AG04450 (cell line): ENCODE measurements around the gene PGAM2. TPM values are rescaled to one million over a fixed set of nuclear protein-coding genes. Genes with fewer than 3 reads are reported as not detected.

Experiments
- CTCF ChIA-PET: fragments of 300-600, 350-600 bp; formaldehyde crosslinking; extraction: SDS; loops from one replicate; lab custom pipeline; 2022; ENCODE audit warnings: antibody characterized with exemption, inconsistent platforms; lab: Charles Lee
- POLR2A ChIA-PET: fragments of 350-600 bp; formaldehyde crosslinking; extraction: SDS; loops from one replicate; lab custom pipeline; 2021; ENCODE audit warnings: antibody characterized with exemption, inconsistent platforms; lab: Yijun Ruan, JAX
- DNase-seq: peaks from one replicate; pipeline ENCODE4 v3.0.0-alpha.2; 2011; ENCODE audit warnings: low read depth, low spot score
- H3K27ac ChIP-seq: one replicate; pipeline ENCODE4 v1.5.1; 2012; ENCODE audit warnings: low read depth, low read length, control low read depth
- H3K27me3 ChIP-seq: one replicate; pipeline ENCODE4 v1.6.0; 2012; ENCODE audit warnings: low read length; ENCODE audit not compliant: control insufficient read depth, insufficient read depth
- H3K4me3 ChIP-seq: 2 replicates; pipeline ENCODE4 v1.5.1; 2011; ENCODE audit warnings: mild to moderate bottlenecking, low read depth, low read length, control low read depth
- H3K9me3 ChIP-seq: 2 replicates; pipeline ENCODE4 v1.5.1; 2012; ENCODE audit warnings: low read length; ENCODE audit not compliant: control insufficient read depth, insufficient read depth
- polyA plus RNA-seq: library from polyadenylated mRNA; depleted of rRNA; stranded (reverse); fragments of >200 nt; gene quantifications from 2 replicates; pipeline ENCODE4 v1.2.3, GENCODE V29; 2011
- TF ChIP-seq, protein P1 (sequence below): IDR thresholded peaks from 2 replicates; pipeline ENCODE4 v1.5.1; 2011; ENCODE audit warnings: low read depth, low read length, control low read depth, inconsistent platforms

Gene PGAM2
- polyA plus RNA-seq, 1 experiment, result not detected

DNA sequence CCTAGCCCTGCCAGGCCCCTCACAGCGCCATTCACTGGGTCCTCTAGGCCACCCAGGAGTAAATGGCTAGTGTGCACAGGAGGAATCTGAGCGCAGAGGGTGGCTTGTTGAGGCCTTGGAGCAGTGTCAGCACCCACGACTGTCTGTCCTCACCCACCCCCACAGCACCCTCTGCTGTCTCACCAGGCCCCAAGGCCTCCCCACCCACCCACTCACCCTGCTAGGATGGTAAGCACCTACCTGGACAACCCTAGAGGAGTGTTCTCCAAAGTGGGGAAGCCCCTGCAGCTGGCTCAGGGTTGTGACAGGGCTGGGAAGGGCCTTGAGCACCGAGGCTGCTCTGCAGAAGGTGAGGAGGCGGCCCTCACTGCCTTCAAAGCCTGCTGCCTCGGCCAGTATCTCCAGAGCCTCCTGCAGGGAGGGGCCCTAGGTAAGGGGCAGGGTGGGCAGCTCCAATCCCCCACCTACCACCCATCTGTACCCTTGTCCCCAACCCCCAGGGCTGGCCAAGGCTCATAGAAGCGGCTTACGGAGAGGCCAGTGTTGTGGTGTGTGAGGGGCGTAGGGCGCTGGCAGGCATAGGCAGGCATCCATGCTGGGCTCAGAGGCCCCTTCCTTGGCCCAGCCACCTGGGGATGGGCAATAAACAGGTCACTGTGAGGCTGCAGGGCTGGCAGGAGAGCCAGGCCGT is 14.1 kb upstream of the PGAM2 start:
- TF ChIP-seq, protein P1, sequence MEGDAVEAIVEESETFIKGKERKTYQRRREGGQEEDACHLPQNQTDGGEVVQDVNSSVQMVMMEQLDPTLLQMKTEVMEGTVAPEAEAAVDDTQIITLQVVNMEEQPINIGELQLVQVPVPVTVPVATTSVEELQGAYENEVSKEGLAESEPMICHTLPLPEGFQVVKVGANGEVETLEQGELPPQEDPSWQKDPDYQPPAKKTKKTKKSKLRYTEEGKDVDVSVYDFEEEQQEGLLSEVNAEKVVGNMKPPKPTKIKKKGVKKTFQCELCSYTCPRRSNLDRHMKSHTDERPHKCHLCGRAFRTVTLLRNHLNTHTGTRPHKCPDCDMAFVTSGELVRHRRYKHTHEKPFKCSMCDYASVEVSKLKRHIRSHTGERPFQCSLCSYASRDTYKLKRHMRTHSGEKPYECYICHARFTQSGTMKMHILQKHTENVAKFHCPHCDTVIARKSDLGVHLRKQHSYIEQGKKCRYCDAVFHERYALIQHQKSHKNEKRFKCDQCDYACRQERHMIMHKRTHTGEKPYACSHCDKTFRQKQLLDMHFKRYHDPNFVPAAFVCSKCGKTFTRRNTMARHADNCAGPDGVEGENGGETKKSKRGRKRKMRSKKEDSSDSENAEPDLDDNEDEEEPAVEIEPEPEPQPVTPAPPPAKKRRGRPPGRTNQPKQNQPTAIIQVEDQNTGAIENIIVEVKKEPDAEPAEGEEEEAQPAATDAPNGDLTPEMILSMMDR, result no peak
- Histone ChIP-seq H3K4me3 (no peak overlapping the region), H3K27me3 (no peaks in the 10 kb centered on the region), H3K9me3 (no peaks in the 10 kb centered on the region; the same call in 1 of the 2 replicates), H3K27ac (no peak overlapping the region)
- ChIA-PET CTCF (no interaction called here), POLR2A (no interaction called here)
- DNase-seq, result no peak

DNA sequence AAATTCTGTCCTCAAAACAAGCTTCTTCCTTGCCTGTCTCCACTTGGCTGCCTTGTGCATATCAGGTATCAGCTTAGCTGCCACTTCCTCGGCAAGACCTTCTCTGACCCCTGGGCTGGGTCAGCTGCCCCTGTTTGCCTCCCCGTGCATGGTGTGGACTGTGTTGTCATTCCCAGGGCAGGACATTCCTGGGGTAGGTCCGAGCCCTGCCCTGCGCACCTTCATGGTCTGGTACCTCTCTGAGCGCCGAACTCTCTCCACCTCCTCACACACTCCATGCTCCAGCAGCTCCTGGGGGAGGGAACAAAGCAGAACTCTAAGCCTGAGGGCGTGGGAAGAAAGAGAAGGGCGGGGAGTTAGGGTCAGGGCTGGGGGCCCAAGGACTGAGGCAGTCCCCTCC is 13.2 kb upstream of the PGAM2 start:
- ChIA-PET POLR2A (no interaction called here), CTCF (no interaction called here)
- Histone ChIP-seq H3K4me3 (no peak overlapping the region), H3K9me3 (no peaks in the 10 kb centered on the region; the same call in 1 of the 2 replicates), H3K27ac (no peak overlapping the region), H3K27me3 (no peaks in the 10 kb centered on the region)
- no peak for DNase-seq
- TF ChIP-seq, protein P1, result no peak

DNA sequence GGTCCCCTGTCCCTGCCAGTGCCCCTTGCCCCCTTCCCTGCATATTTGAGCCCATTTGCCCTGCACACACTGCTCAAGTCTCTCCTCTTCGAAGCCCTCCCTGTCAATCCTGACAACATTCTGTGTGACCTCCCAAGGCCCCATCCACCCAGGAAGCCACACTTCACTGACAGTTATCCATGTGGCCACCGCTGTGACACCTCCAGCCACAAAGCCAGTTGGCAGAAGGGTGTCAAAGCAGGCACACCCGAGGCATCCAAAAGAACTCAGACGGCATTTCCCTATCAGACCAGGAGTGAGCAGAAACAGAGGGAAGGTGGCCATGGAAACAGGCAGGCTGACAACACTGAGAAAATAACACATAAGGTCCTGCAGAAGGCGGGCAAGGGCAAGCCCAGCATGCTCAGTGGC is 12.3 kb upstream of the PGAM2 start:
- POLR2A ChIA-PET, result no interaction called here
- Histone ChIP-seq H3K27me3 (no peaks in the 10 kb centered on the region), H3K27ac (no peak overlapping the region), H3K9me3 (no peaks in the 10 kb centered on the region; the same call in 1 of the 2 replicates), H3K4me3 (no peak overlapping the region)
- CTCF ChIA-PET, result no interaction called here
- TF ChIP-seq, protein P1, result no peak
- no peak for DNase-seq

DNA sequence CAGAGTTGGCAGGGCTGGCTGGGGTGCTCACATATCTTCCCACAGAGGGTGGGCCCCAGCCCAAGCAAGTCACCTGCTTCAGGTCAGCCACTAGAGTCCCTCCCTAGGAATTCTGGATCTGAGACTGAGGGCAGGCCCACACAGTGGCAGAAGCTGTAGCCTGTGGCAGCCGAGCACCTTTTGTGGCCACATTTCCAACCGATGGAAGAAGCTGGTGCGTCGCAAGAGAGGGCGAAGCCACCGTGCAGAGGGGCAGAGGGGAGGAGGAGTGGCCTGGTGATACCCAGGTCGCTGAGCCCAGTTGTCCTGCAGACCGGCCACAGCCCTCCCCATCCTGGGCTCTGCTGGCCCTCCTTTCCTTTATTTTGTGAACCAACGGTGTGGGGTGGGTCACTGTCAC is 11.7 kb upstream of the PGAM2 start:
- TF ChIP-seq, protein P1, result no peak
- Histone ChIP-seq H3K9me3 (no peaks in the 10 kb centered on the region; the same call in 1 of the 2 replicates), H3K27ac (no peak overlapping the region), H3K4me3 (no peak overlapping the region), H3K27me3 (no peaks in the 10 kb centered on the region)
- ChIA-PET CTCF (no interaction called here), POLR2A (no interaction called here)
- DNase-seq, result no peak

DNA sequence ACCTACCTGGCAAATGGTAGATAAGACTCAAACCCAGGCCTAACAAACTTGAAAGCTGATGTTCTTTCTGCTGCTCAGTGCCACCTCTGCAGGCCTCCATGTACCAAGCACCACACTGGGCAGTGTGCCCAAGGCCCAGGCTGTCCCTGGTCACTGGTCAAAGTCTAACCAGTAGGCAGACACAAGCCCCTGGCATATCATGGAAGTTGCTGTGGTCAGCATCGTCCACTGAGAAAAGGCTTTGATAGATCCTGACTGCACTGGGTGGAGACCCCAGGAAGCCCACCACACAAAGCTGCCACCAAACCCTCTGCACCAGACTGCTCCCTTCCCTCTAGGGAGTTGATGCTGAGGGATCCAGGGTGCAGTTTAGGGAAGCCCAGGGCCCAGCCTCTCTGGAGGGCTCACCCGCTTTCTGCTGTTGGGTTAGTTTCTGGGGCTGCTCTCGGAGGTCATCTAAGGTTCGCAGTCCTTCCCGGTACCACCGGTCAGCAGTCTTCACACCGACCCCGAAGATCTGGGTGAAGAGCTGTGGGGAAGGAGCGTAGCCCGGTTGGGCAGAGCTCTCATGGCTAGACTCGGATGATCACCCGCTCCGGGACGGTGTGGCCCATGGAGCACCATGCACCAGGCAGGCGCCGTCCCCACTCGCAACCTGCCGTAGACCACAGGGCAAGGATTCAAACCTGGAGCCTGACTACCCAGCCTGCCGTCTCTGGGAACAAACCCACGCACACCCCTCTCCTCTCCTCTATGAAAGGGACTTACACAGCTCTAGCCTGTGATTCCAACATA is 10.9 kb upstream of the PGAM2 start:
- Histone ChIP-seq H3K4me3 (no peak overlapping the region), H3K27me3 (no peaks in the 10 kb centered on the region), H3K9me3 (no peaks in the 10 kb centered on the region; the same call in 1 of the 2 replicates), H3K27ac (no peak overlapping the region)
- POLR2A ChIA-PET, result interaction anchor here (0.6 kb wide), 1 partner anchor 12 kb away, joined by 5 read pairs; no protein-coding TSS in a partner anchor
- CTCF ChIA-PET, result no interaction called here
- TF ChIP-seq, protein P1, result no peak
- DNase-seq, result no peak
